ENCODE data around the gene DLG2.
"Not testable (repeated sequence)": the region's sequence is repeated elsewhere in the genome, so short reads cannot be mapped to it uniquely, and the experiment has no call there.

DLG2 gene

DNA sequence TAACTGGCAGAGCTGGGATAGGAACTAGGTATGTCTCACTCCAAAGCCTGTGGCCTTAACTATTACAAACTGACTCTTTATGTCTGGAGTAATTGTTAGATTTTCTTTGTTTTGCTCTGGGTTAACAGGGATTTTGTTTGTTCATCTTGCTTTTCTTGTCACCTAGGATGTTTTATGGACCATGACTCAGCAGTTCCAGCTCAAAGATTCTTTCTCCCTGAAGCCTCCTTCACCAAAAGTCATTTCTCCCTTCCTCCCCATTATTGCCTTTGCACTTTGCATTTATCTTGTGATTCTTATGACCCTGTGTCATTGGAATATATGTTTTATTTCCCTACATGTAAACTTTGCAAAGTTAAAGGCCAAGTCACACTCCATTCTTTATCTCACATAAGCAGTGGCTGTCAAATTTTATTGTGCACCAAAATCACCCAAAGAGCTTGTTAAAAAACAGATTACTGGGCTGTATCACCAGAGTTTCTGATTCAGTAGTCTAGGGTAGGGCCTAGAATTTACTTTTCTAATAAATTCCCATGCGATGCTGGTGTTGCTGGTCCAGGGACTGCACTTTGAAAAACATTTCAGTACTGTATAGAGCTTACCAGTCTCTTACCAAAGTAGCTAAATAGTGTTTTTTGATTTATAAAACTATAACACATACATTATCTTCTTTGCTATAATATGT, 327.7 kb downstream of the DLG2 start:
- no peaks in the 10 kb centered on the region; the same call in 1 of the 2 replicates for H3K9me3 ChIP-seq (ENCODE audit: control insufficient read depth, insufficient read depth, low read length)
- no CpG with 5 or more reads among the region's 1 CpG for WGBS (ENCODE audit: insufficient coverage, insufficient read length)
- no peak overlapping the region for H3K4me3 ChIP-seq (ENCODE audit: low read length)
- H3K36me3 ChIP-seq (ENCODE audit: control insufficient read depth, insufficient read depth, low read length): no peaks in the 10 kb centered on the region
- H3K27ac ChIP-seq (ENCODE audit: low read length): no peak overlapping the region
- H3K4me1 ChIP-seq (ENCODE audit: control insufficient read depth, insufficient read depth, low read length): no peaks in the 10 kb centered on the region
- H3K27me3 ChIP-seq (ENCODE audit: control insufficient read depth, insufficient read depth, low read length): no peaks in the 10 kb centered on the region
- DNase-seq (ENCODE audit: low read depth, low spot score): no peak

GRCh38 chr11:85295694-85296271, 331.4 kb downstream of the DLG2 start:
- Histone ChIP-seq H3K4me1 (ENCODE audit: control insufficient read depth, insufficient read depth, low read length) (no peaks in the 10 kb centered on the region), H3K4me3 (ENCODE audit: low read length) (no peak overlapping the region), H3K27ac (ENCODE audit: low read length) (no peak overlapping the region), H3K36me3 (ENCODE audit: control insufficient read depth, insufficient read depth, low read length) (no peaks in the 10 kb centered on the region), H3K27me3 (ENCODE audit: control insufficient read depth, insufficient read depth, low read length) (no peaks in the 10 kb centered on the region), H3K9me3 (ENCODE audit: control insufficient read depth, insufficient read depth, low read length) (no peaks in the 10 kb centered on the region)
- WGBS (ENCODE audit: insufficient coverage, insufficient read length): no CpG with 5 or more reads among the region's 1 CpG
- DNase-seq (ENCODE audit: low read depth, low spot score): no peak

DNA sequence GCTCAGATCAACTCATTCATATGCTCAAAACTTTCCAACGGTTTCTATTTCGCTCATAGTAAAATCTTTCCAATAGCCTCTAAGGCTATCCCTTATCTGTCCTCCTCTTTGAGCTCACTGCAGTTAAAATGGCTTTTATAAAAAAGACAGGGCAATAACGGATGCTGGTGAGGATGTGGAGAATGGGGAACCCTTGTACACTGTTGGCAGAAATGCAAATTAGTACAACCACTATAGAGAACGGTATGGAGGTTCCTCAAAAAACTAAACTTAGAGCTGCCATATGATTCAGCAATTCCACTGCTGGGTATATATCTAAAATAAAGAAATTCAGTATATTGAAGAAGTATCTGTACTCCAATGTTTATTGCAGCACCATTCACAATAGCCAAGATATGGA, 345.6 kb downstream of the DLG2 start:
- no peak overlapping the region for H3K4me3 ChIP-seq (ENCODE audit: low read length)
- H3K27me3 ChIP-seq (ENCODE audit: control insufficient read depth, insufficient read depth, low read length): no peaks in the 10 kb centered on the region
- H3K4me1 ChIP-seq (ENCODE audit: control insufficient read depth, insufficient read depth, low read length): no peaks in the 10 kb centered on the region
- no peaks in the 10 kb centered on the region for H3K36me3 ChIP-seq (ENCODE audit: control insufficient read depth, insufficient read depth, low read length)
- no peaks in the 10 kb centered on the region for H3K9me3 ChIP-seq (ENCODE audit: control insufficient read depth, insufficient read depth, low read length)
- no CpG with 5 or more reads among the region's 4 CpGs for WGBS (ENCODE audit: insufficient coverage, insufficient read length)
- no peak overlapping the region for H3K27ac ChIP-seq (ENCODE audit: low read length)
- DNase-seq (ENCODE audit: low read depth, low spot score): no peak

DNA sequence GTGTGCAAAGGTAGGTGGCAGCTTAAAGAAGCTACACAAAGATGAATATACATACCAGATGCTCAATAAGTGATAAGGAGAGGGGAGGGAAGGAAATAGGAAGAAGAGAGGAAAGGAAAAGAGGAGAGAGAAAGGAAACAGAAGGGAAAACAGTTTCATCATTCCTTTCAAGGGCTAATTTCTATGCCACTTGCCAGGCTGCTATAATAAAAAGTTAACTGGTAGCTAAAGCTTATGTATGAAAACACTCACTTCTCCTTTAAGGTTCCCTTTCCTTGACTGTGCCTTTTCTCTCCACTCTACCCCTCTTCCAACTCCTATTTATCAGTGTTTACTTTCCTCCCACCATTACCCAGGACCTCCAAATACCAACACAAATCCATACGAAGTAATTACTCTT, 347.9 kb downstream of the DLG2 start:
- Histone ChIP-seq H3K36me3 (ENCODE audit: control insufficient read depth, insufficient read depth, low read length) (no peaks in the 10 kb centered on the region), H3K4me3 (ENCODE audit: low read length) (no peak overlapping the region), H3K27me3 (ENCODE audit: control insufficient read depth, insufficient read depth, low read length) (no peaks in the 10 kb centered on the region), H3K9me3 (ENCODE audit: control insufficient read depth, insufficient read depth, low read length) (no peaks in the 10 kb centered on the region), H3K27ac (ENCODE audit: low read length) (no peak overlapping the region), H3K4me1 (ENCODE audit: control insufficient read depth, insufficient read depth, low read length) (no peaks in the 10 kb centered on the region)
- WGBS (ENCODE audit: insufficient coverage, insufficient read length): 100% methylated on average over 1 of the region's 1 CpG
- no peak for DNase-seq (ENCODE audit: low read depth, low spot score)

DNA sequence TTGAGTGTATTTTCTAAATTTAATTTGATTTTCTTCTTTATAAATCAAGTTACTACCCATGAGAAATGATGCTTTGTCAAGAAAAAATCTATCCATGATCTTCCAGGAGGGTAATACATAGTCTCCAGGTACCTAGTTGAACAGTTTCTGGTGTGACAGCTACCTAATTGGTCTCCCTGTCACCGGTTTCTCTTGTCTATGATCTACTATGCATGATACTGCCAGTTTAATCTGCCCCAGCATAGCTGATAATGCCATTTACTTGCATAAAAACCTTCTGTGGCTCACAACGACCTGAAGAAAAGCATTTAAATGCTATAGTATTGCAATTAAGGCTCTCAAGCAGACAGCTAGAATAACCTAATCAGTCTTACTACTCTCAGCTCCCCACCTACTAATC, 349.5 kb downstream of the DLG2 start:
- Histone ChIP-seq H3K4me1 (ENCODE audit: control insufficient read depth, insufficient read depth, low read length) (no peaks in the 10 kb centered on the region), H3K36me3 (ENCODE audit: control insufficient read depth, insufficient read depth, low read length) (no peaks in the 10 kb centered on the region), H3K27me3 (ENCODE audit: control insufficient read depth, insufficient read depth, low read length) (no peaks in the 10 kb centered on the region), H3K4me3 (ENCODE audit: low read length) (no peak overlapping the region), H3K27ac (ENCODE audit: low read length) (no peak overlapping the region), H3K9me3 (ENCODE audit: control insufficient read depth, insufficient read depth, low read length) (no peaks in the 10 kb centered on the region)
- DNase-seq (ENCODE audit: low read depth, low spot score): no peak
- WGBS (ENCODE audit: insufficient coverage, insufficient read length): no CpG with 5 or more reads among the region's 2 CpGs

GRCh38 chr11:85276332-85276731, 350.8 kb downstream of the DLG2 start:
- Histone ChIP-seq H3K4me3 (ENCODE audit: low read length) (no peak overlapping the region), H3K4me1 (ENCODE audit: control insufficient read depth, insufficient read depth, low read length) (no peaks in the 10 kb centered on the region), H3K9me3 (ENCODE audit: control insufficient read depth, insufficient read depth, low read length) (no peaks in the 10 kb centered on the region), H3K36me3 (ENCODE audit: control insufficient read depth, insufficient read depth, low read length) (no peaks in the 10 kb centered on the region), H3K27ac (ENCODE audit: low read length) (no peak overlapping the region), H3K27me3 (ENCODE audit: control insufficient read depth, insufficient read depth, low read length) (no peaks in the 10 kb centered on the region)
- DNase-seq (ENCODE audit: low read depth, low spot score): no peak
- no CpG with 5 or more reads among the region's 2 CpGs for WGBS (ENCODE audit: insufficient coverage, insufficient read length)

DNA sequence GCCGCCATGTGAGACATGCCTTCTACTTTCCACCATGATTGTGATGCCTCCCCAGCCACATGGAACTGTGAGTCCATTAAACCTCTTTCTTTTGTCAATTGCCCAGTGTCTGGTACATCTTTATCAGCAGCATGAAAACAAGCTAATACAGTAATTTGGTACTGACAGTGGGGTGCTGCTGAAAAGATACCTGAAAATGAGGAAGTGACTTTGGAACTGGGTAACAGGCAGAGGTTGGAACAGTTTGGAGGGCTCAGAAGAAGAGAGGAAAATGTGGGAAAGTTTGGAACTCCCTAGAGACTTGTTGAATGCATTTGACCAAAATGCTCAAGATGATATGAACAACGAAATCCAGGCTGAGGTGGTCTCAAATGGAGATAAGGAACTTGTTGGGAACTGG, 356.8 kb downstream of the DLG2 start:
- H3K27me3 ChIP-seq (ENCODE audit: control insufficient read depth, insufficient read depth, low read length); H3K4me1 ChIP-seq (ENCODE audit: control insufficient read depth, insufficient read depth, low read length); H3K9me3 ChIP-seq (ENCODE audit: control insufficient read depth, insufficient read depth, low read length); H3K27ac ChIP-seq (ENCODE audit: low read length); H3K4me3 ChIP-seq (ENCODE audit: low read length); H3K36me3 ChIP-seq (ENCODE audit: control insufficient read depth, insufficient read depth, low read length); DNase-seq (ENCODE audit: low read depth, low spot score): not testable (repeated sequence)
- WGBS (ENCODE audit: insufficient coverage, insufficient read length): no CpG with 5 or more reads among the region's 2 CpGs

DNA sequence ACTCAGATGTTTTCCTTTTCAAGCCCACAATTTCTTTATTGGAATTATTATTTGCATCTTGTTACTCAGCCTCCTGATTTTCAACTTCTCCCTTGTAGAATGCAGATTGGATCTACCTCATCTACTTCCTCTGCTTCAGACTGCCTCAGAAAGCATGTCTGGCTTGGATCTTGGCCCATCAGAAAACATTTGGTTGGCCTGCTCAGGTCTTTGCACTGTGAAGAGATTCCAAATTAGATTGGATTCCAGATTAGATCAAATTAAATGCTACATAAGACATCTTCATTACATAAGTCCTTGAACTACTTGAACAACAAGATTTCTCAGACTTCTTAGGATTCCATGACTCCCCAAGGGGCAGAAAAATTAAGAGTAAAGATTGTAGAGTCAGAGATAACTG, 358.0 kb downstream of the DLG2 start:
- Histone ChIP-seq H3K4me1 (ENCODE audit: control insufficient read depth, insufficient read depth, low read length) (no peaks in the 10 kb centered on the region), H3K36me3 (ENCODE audit: control insufficient read depth, insufficient read depth, low read length) (no peaks in the 10 kb centered on the region), H3K27ac (ENCODE audit: low read length) (no peak overlapping the region), H3K4me3 (ENCODE audit: low read length) (no peak overlapping the region), H3K9me3 (ENCODE audit: control insufficient read depth, insufficient read depth, low read length) (no peaks in the 10 kb centered on the region), H3K27me3 (ENCODE audit: control insufficient read depth, insufficient read depth, low read length) (no peaks in the 10 kb centered on the region)
- DNase-seq (ENCODE audit: low read depth, low spot score): no peak

GRCh38 chr11:85266646-85267045, 360.5 kb downstream of the DLG2 start:
- H3K4me1 ChIP-seq (ENCODE audit: control insufficient read depth, insufficient read depth, low read length): no peaks in the 10 kb centered on the region
- WGBS (ENCODE audit: insufficient coverage, insufficient read length): no CpG with 5 or more reads among the region's 1 CpG
- H3K27me3 ChIP-seq (ENCODE audit: control insufficient read depth, insufficient read depth, low read length): no peaks in the 10 kb centered on the region
- no peaks in the 10 kb centered on the region for H3K36me3 ChIP-seq (ENCODE audit: control insufficient read depth, insufficient read depth, low read length)
- DNase-seq (ENCODE audit: low read depth, low spot score): no peak
- H3K27ac ChIP-seq (ENCODE audit: low read length): no peak overlapping the region
- H3K4me3 ChIP-seq (ENCODE audit: low read length): no peak overlapping the region
- no peaks in the 10 kb centered on the region for H3K9me3 ChIP-seq (ENCODE audit: control insufficient read depth, insufficient read depth, low read length)

DNA sequence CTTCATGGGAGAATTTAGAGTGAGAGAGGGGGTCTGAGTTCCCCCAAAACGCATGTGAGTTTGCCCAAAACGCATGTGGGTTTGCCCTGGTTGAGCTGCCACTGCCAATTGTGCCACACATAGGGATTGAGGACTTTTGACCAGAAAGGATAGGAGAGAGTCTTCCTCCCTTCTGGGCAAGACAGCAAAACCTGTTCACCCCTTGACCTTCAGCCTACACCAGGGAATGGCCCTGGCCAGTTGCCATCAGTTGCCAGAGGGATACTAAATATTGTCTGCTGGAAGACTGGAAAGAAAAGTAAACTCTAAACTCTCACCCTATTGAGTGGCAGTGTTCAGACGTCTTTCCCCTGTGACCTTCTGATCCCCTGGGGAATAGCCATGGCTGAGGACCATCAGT, 363.8 kb downstream of the DLG2 start:
- DNase-seq (ENCODE audit: low read depth, low spot score): no peak
- Histone ChIP-seq H3K27ac (ENCODE audit: low read length) (no peak overlapping the region), H3K27me3 (ENCODE audit: control insufficient read depth, insufficient read depth, low read length) (no peaks in the 10 kb centered on the region), H3K4me1 (ENCODE audit: control insufficient read depth, insufficient read depth, low read length) (no peaks in the 10 kb centered on the region), H3K36me3 (ENCODE audit: control insufficient read depth, insufficient read depth, low read length) (no peaks in the 10 kb centered on the region), H3K4me3 (ENCODE audit: low read length) (no peak overlapping the region), H3K9me3 (ENCODE audit: control insufficient read depth, insufficient read depth, low read length) (no peaks in the 10 kb centered on the region)
- no CpG with 5 or more reads among the region's 3 CpGs for WGBS (ENCODE audit: insufficient coverage, insufficient read length)

- no peak overlapping the region for H3K27ac ChIP-seq (ENCODE audit: low read length)
- DNase-seq (ENCODE audit: low read depth, low spot score): no peak
- H3K4me3 ChIP-seq (ENCODE audit: low read length): no peak overlapping the region
- H3K9me3 ChIP-seq (ENCODE audit: control insufficient read depth, insufficient read depth, low read length): no peaks in the 10 kb centered on the region
- no peaks in the 10 kb centered on the region for H3K4me1 ChIP-seq (ENCODE audit: control insufficient read depth, insufficient read depth, low read length)
- H3K27me3 ChIP-seq (ENCODE audit: control insufficient read depth, insufficient read depth, low read length): no peaks in the 10 kb centered on the region
- H3K36me3 ChIP-seq (ENCODE audit: control insufficient read depth, insufficient read depth, low read length): no peaks in the 10 kb centered on the region
Measured at GRCh38 chr11:85257837-85258236, 369.3 kb downstream of the DLG2 start.

Measured in iPS DF 6.9 (cell line).